ENCODE measurements around the gene CALML3.

- no peak for TF ChIP-seq CTCF (IDR thresholded peaks at IDR 0.05 in 2 of 3, conservative IDR thresholded peaks at IDR 0.05 in 1 of 3; ENCODE audit: control insufficient read depth in 2 of 3, extremely low read depth in 1 of 3, insufficient read depth in 1 of 3, low read depth in 3 of 3, low read length in 3 of 3)
- TF ChIP-seq YY1 (IDR thresholded peaks at IDR 0.05; ENCODE audit: low read depth, low read length): no peak
- no peak for TF ChIP-seq ZSCAN29 (IDR thresholded peaks at IDR 0.05)
- TF ChIP-seq RELA (IDR thresholded peaks at IDR 0.05; ENCODE audit: borderline replicate concordance, partially characterized antibody): no peak
- TF ChIP-seq MXI1 (IDR thresholded peaks at IDR 0.05; ENCODE audit: low read depth, low read length): no peak
- no peak for TF ChIP-seq KDM1A (IDR thresholded peaks at IDR 0.05; ENCODE audit: borderline replicate concordance)
- TF ChIP-seq TBL1XR1 (IDR thresholded peaks at IDR 0.05; ENCODE audit: low read depth, low read length): no peak
Observed at GRCh38 chr10:5563991-5564536, 39.3 kb downstream of the CALML3 start.

All from GM12878 (cell line).